ENCODE data around the gene SLC8B1. TPM values are rescaled to one million over a fixed set of nuclear protein-coding genes. Genes with fewer than 3 reads are reported as not detected.

SLC8B1 gene
- total and polyA plus RNA-seq, 9 of the 15 experiments (the other 6 are each of a cell fraction or from before 2014, with no cell fraction given): 0.86 to 34.1 (median 18.5) TPM

DNA sequence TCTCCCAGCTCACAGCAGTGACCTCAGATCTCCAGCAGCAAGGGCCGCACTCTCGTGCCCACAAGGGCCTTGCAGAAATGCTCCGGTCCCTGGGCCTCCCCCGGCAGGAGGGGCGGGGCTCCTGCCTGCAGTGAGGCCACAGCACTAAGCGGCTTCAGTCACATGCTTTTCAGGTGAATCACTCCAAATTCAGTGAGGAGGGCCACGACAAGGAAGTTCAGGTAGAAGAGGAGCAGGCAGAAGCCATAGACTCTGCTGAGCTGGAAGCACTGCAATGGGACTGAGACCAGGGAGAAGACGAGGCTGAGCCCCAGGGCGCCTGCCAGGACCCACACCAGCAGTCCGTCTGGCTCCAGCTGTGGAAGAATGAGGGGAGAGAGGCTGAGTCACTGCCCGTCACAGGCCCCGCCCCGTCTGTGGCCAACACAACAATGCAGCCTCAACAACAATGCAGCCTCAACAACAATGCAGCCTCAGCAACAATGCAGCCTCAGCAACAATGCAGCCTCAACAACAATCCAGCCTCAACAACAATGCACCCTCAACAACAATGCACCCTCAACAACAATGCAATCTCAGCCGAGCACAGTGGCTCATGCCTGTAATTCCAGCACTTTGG, 35.2 kb downstream of the SLC8B1 start (continued):
- TF ChIP-seq, protein P1, sequence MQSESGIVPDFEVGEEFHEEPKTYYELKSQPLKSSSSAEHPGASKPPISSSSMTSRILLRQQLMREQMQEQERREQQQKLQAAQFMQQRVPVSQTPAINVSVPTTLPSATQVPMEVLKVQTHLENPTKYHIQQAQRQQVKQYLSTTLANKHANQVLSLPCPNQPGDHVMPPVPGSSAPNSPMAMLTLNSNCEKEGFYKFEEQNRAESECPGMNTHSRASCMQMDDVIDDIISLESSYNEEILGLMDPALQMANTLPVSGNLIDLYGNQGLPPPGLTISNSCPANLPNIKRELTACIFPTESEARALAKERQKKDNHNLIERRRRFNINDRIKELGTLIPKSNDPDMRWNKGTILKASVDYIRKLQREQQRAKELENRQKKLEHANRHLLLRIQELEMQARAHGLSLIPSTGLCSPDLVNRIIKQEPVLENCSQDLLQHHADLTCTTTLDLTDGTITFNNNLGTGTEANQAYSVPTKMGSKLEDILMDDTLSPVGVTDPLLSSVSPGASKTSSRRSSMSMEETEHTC (IDR thresholded peaks at IDR 0.05): no peak
- TF ChIP-seq, protein P2, sequence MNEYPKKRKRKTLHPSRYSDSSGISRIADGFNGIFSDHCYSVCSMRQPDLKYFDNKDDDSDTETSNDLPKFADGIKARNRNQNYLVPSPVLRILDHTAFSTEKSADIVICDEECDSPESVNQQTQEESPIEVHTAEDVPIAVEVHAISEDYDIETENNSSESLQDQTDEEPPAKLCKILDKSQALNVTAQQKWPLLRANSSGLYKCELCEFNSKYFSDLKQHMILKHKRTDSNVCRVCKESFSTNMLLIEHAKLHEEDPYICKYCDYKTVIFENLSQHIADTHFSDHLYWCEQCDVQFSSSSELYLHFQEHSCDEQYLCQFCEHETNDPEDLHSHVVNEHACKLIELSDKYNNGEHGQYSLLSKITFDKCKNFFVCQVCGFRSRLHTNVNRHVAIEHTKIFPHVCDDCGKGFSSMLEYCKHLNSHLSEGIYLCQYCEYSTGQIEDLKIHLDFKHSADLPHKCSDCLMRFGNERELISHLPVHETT (CRISPR knock-in tag; conservative IDR thresholded peaks at IDR 0.05 in 1 of 2, IDR thresholded peaks at IDR 0.05 in 1 of 2): no peak
- no peak for TF ChIP-seq ZNF274 (IDR thresholded peaks at IDR 0.05; ENCODE audit: borderline replicate concordance, low read depth, low read length)
- TF ChIP-seq, protein P3, sequence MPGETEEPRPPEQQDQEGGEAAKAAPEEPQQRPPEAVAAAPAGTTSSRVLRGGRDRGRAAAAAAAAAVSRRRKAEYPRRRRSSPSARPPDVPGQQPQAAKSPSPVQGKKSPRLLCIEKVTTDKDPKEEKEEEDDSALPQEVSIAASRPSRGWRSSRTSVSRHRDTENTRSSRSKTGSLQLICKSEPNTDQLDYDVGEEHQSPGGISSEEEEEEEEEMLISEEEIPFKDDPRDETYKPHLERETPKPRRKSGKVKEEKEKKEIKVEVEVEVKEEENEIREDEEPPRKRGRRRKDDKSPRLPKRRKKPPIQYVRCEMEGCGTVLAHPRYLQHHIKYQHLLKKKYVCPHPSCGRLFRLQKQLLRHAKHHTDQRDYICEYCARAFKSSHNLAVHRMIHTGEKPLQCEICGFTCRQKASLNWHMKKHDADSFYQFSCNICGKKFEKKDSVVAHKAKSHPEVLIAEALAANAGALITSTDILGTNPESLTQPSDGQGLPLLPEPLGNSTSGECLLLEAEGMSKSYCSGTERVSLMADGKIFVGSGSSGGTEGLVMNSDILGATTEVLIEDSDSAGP (CRISPR knock-in tag; IDR thresholded peaks at IDR 0.05): peak; percentile 61; the same call in 1 of the 2 replicates
- TF ChIP-seq, protein P4, sequence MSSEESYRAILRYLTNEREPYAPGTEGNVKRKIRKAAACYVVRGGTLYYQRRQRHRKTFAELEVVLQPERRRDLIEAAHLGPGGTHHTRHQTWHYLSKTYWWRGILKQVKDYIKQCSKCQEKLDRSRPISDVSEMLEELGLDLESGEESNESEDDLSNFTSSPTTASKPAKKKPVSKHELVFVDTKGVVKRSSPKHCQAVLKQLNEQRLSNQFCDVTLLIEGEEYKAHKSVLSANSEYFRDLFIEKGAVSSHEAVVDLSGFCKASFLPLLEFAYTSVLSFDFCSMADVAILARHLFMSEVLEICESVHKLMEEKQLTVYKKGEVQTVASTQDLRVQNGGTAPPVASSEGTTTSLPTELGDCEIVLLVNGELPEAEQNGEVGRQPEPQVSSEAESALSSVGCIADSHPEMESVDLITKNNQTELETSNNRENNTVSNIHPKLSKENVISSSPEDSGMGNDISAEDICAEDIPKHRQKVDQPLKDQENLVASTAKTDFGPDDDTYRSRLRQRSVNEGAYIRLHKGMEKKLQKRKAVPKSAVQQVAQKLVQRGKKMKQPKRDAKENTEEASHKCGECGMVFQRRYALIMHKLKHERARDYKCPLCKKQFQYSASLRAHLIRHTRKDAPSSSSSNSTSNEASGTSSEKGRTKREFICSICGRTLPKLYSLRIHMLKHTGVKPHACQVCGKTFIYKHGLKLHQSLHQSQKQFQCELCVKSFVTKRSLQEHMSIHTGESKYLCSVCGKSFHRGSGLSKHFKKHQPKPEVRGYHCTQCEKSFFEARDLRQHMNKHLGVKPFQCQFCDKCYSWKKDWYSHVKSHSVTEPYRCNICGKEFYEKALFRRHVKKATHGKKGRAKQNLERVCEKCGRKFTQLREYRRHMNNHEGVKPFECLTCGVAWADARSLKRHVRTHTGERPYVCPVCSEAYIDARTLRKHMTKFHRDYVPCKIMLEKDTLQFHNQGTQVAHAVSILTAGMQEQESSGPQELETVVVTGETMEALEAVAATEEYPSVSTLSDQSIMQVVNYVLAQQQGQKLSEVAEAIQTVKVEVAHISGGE (CRISPR knock-in tag; IDR thresholded peaks at IDR 0.05): 0 out of 6 replicates have a peak, but pooled peaks of 1 of the 3 experiments have one; percentile 39
- no peak for TF ChIP-seq SIX5 (IDR thresholded peaks at IDR 0.05; ENCODE audit: borderline replicate concordance in 1 of 2, insufficient read depth in 1 of 2, low read depth in 1 of 2, low read length in 2 of 2)
- no peak for TF ChIP-seq RUNX1 (IDR thresholded peaks at IDR 0.05; ENCODE audit: low read depth)
- TF ChIP-seq, protein P5, sequence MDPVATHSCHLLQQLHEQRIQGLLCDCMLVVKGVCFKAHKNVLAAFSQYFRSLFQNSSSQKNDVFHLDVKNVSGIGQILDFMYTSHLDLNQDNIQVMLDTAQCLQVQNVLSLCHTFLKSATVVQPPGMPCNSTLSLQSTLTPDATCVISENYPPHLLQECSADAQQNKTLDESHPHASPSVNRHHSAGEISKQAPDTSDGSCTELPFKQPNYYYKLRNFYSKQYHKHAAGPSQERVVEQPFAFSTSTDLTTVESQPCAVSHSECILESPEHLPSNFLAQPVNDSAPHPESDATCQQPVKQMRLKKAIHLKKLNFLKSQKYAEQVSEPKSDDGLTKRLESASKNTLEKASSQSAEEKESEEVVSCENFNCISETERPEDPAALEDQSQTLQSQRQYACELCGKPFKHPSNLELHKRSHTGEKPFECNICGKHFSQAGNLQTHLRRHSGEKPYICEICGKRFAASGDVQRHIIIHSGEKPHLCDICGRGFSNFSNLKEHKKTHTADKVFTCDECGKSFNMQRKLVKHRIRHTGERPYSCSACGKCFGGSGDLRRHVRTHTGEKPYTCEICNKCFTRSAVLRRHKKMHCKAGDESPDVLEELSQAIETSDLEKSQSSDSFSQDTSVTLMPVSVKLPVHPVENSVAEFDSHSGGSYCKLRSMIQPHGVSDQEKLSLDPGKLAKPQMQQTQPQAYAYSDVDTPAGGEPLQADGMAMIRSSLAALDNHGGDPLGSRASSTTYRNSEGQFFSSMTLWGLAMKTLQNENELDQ (CRISPR knock-in tag; IDR thresholded peaks at IDR 0.05; ENCODE audit: borderline replicate concordance): no peak
- no peak for TF ChIP-seq ZFP36 (IDR thresholded peaks at IDR 0.05; ENCODE audit: low read depth, low read length, partially characterized antibody)
- no peak for TF ChIP-seq ETS2 (tag; IDR thresholded peaks at IDR 0.05; ENCODE audit: borderline replicate concordance, poor library complexity, severe bottlenecking)
- TF ChIP-seq ZNF282 (CRISPR knock-in tag; IDR thresholded peaks at IDR 0.05): no peak
- TF ChIP-seq, protein P6, sequence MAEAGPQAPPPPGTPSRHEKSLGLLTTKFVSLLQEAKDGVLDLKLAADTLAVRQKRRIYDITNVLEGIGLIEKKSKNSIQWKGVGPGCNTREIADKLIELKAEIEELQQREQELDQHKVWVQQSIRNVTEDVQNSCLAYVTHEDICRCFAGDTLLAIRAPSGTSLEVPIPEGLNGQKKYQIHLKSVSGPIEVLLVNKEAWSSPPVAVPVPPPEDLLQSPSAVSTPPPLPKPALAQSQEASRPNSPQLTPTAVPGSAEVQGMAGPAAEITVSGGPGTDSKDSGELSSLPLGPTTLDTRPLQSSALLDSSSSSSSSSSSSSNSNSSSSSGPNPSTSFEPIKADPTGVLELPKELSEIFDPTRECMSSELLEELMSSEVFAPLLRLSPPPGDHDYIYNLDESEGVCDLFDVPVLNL (CRISPR knock-in tag; IDR thresholded peaks at IDR 0.05; ENCODE audit: low read depth): no peak

All from K562 (cell line).